ENCODE measurements around the gene NUCB2. TPM values are rescaled to one million over a fixed set of nuclear protein-coding genes. Genes with fewer than 3 reads are reported as not detected.

The NUCB2 gene
- total RNA-seq, 4 donors from 2014 or later = 12.2 to 42.7 (median 17.3) TPM

GRCh38 chr11:17369684-17370243 is 93.2 kb downstream of the NUCB2 start:
- no peak for DNase-seq
- Histone ChIP-seq H3K4me1 (no peaks in the 10 kb centered on the region), H3K4me3 (no peak overlapping the region), H3K9me3 (peaks cover 0 to 44% (median 17%) of the 10 kb centered on the region in 4 donors), H3K27me3 (no peaks in the 10 kb centered on the region), H3K36me3 (peaks cover 0 to 90% (median 10%) of the 10 kb centered on the region in 3 donors), H3K27ac (no peak overlapping the region)
- TF ChIP-seq POLR2A (IDR thresholded peaks at IDR 0.05) = no peak
- no peak for TF ChIP-seq CTCF (IDR thresholded peaks at IDR 0.05)

DNA sequence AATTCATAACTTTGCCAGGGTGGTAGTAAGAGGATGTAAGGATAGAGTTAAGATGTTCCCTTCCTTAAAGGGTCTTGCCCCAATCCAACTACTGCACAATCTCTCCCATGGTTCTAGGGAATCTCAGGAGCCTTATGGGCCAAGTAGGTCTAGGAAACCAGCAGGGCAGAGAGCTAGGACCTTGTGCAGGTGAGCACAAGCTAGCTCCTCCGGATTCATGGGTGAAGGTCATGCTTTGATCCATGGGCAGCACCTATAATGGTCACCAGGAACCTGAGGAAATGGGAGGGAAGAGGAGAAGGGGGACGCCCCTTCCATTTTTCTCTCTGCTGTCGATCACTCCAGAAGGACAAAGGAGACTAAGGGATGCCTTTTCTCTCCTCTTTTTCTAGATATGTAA is 95.1 kb downstream of the NUCB2 start:
- H3K36me3 ChIP-seq = peaks cover 0 to 98% (median 10%) of the 10 kb centered on the region in 3 donors
- H3K4me3 ChIP-seq = no peak overlapping the region
- H3K9me3 ChIP-seq = peaks cover 0 to 44% (median 17%) of the 10 kb centered on the region in 4 donors
- TF ChIP-seq POLR2A (IDR thresholded peaks at IDR 0.05) (no peak), CTCF (IDR thresholded peaks at IDR 0.05) (no peak)
- no peak for DNase-seq
- no peaks in the 10 kb centered on the region for H3K4me1 ChIP-seq
- no peak overlapping the region for H3K27ac ChIP-seq
- no peaks in the 10 kb centered on the region for H3K27me3 ChIP-seq

- Histone ChIP-seq H3K4me3 (no peak overlapping the region), H3K9me3 (peaks cover 0 to 26% (median 13%) of the 10 kb centered on the region in 4 donors), H3K36me3 (peaks cover 0 to 61% (median 7%) of the 10 kb centered on the region in 3 donors), H3K27ac (no peak overlapping the region), H3K27me3 (no peaks in the 10 kb centered on the region), H3K4me1 (no peaks in the 10 kb centered on the region)
- DNase-seq = no peak
- TF ChIP-seq POLR2A (IDR thresholded peaks at IDR 0.05) = no peak
- TF ChIP-seq CTCF (IDR thresholded peaks at IDR 0.05) = no peak
These were observed 99.0 kb downstream of the NUCB2 start for GRCh38 chr11:17375547-17375946.

GRCh38 chr11:17376493-17376892 is 100.0 kb downstream of the NUCB2 start:
- peaks cover 0 to 52% (median 7%) of the 10 kb centered on the region in 3 donors for H3K36me3 ChIP-seq
- TF ChIP-seq POLR2A (IDR thresholded peaks at IDR 0.05) (no peak), CTCF (IDR thresholded peaks at IDR 0.05) (no peak)

DNA sequence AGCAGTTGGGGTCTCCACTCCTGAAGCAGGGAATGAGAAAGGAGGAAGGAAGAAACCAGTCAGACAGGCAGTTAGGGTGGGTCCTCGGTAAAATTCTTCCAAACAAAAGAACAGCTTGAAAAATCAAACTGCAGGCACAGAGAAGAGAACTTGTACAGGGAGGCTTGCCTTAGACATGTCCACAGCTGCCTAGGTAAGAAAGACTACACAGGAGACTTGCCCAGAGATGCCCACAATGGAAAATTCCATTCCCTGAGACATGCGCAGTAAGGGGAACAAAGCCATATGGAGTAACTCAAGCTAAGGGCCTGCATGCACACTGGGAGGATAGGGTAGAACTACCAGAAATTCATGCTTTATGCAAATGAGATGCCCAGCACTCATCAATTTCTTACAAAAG is 102.1 kb downstream of the NUCB2 start:
- Histone ChIP-seq H3K4me3 (no peak overlapping the region), H3K36me3 (peaks cover 0 to 30% (median 0%) of the 10 kb centered on the region in 3 donors), H3K4me1 (no peaks in the 10 kb centered on the region), H3K9me3 (peaks cover 0 to 4% (median 0%) of the 10 kb centered on the region in 4 donors), H3K27me3 (no peaks in the 10 kb centered on the region), H3K27ac (no peak overlapping the region)
- no peak for TF ChIP-seq POLR2A (IDR thresholded peaks at IDR 0.05)
- TF ChIP-seq CTCF (IDR thresholded peaks at IDR 0.05) = no peak
- DNase-seq = no peak

More at GRCh38 chr11:17376493-17376892, 100.0 kb downstream of the NUCB2 start:
- DNase-seq = no peak
- Histone ChIP-seq H3K27ac (no peak overlapping the region), H3K4me3 (no peak overlapping the region), H3K4me1 (no peaks in the 10 kb centered on the region), H3K27me3 (no peaks in the 10 kb centered on the region), H3K9me3 (peaks cover 0 to 19% (median 8%) of the 10 kb centered on the region in 4 donors)

Measured in Peyer's patch (tissue), 4 donors.